Ramos (cell line): Measurements from ENCODE around the gene IL1R2.

Source experiments
- in situ Hi-C: fragments of 300-500 bp; cut with MboI; formaldehyde crosslinking; loops from one replicate; pipeline ENCODE4 v1.14.3; 2022; ENCODE audit warnings: low sequenced_read_pairs; ENCODE audit not compliant: unreplicated experiment

Gene IL1R2, protein sequence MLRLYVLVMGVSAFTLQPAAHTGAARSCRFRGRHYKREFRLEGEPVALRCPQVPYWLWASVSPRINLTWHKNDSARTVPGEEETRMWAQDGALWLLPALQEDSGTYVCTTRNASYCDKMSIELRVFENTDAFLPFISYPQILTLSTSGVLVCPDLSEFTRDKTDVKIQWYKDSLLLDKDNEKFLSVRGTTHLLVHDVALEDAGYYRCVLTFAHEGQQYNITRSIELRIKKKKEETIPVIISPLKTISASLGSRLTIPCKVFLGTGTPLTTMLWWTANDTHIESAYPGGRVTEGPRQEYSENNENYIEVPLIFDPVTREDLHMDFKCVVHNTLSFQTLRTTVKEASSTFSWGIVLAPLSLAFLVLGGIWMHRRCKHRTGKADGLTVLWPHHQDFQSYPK

GRCh38 chr2:101991721-101992145, at the start of gene IL1R2:
IL1R2 (plus strand) TSS chr2:101991960; CDS start chr2:102008576, 16,616 bp downstream.
- in situ Hi-C loops: no loop called here

DNA sequence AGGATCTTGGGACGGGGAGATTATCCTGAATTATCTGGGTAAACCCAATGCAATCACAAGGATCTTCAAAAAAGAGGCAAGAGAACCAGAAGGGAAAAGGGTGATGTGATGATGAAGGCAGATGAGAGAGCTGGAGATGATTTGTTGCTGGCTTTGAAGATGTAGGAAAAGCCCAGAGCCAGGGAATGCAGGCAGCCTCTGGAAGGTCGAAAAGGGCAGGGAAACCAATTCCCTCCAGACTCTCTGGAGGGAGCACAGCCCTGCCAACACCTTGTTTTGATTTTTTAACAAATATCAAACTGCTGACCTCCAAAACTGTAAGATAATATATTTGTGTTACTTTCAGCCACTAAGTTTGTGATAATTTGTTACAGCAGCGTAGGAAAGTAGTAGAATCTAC, 48.9 kb upstream of the IL1R2 start:
- in situ Hi-C loops: no loop called here

GRCh38 chr2:101946372-101947039, 45.3 kb upstream of the IL1R2 start:
- in situ Hi-C loops: no loop called here

- in situ Hi-C loops: no loop called here
Measured at GRCh38 chr2:101947374-101947773, 44.4 kb upstream of the IL1R2 start.

DNA sequence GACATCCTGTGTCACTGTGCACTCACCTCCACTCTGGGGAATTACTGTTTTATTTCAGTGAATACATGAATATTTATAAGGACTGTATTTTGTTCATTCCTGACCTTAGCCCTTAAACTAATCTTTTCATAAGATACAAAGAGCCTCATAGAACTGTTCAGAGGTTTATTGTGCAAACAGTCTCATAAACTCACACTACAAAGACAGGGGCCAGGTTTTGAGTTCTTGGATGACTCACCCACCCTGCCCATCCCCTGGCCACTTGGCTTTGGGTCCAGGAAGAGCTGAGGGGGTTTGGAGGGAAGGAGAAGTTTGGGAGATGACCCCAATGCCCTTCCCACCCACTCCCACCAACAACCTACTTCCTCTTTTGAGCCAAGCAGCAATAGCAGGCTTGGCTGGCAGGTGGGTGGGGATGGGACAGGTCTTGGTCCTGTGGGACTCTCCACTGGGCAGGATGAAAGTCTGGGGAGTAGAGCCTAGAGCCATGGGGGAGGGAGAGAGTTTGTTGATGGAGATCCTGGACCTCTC, 43.1 kb upstream of the IL1R2 start:
- in situ Hi-C loops: no loop called here

- in situ Hi-C loops: no loop called here
Measured at GRCh38 chr2:101949304-101949703, 42.5 kb upstream of the IL1R2 start.

- in situ Hi-C loops: no loop called here
Measured at GRCh38 chr2:101951296-101951695, 40.5 kb upstream of the IL1R2 start.

DNA sequence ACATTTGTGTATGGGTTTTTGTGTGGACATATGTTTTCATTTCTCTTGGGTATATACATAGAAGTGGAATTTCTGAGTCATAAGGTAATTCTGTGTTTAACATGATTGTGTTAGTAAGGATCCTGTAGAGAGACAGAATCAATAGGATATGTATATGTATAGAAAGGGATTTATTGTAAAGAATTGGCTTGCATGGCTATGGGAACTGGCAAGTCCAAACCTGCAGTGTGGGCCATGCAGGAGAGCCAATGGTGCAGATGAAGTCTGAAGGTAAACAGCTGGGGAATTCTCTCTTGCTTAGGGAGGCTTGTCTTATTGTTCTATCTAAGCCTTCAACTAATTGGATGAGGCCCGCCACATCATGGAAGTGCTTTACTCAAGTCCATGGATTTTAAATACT, 39.2 kb upstream of the IL1R2 start:
- in situ Hi-C loops: no loop called here

DNA sequence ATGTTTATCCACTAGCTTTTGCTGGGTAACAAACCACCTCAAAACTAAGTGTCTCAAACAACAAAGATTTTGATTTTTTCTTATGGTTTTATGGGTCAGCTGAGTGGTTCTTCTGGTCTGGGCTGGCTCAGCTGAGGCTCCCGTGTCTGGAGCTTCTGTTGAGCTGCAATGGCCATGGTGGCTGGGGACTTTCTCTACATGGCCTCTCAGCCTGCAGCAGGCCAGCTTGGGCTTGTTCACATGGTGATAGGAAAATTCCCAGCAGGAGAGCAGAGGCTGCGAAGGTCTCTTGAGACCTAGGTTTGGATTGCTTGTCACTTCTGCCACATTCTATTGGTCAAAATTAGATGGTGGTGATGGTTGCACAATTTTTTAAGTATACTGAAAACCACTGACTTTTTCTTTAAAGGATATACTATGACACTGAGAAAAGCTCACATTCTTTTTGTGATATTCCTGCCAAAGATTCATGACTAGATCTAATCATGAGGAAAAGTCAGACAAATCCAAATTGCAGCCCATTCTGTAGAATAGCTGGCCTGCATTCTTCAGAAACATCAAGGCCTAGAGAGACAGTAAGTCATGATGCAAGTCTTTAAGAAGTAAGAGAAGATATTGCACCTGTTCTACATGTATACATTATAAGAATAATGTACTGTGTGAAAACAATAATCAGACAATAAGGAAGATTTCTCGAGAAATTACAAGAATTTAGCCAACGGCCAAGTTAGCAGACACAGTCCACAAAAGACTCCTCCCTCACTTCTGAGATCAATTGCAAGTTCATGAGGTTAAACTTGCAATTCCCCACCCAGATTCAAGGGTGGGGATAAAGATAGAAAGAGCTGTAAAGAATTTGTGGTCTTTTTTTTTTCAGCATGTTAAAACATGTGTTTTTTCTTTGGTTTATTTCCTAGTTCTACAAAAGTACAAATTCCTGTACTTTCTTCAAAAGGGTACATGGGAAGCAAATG, 35.0 kb upstream of the IL1R2 start:
- in situ Hi-C loops: no loop called here

DNA sequence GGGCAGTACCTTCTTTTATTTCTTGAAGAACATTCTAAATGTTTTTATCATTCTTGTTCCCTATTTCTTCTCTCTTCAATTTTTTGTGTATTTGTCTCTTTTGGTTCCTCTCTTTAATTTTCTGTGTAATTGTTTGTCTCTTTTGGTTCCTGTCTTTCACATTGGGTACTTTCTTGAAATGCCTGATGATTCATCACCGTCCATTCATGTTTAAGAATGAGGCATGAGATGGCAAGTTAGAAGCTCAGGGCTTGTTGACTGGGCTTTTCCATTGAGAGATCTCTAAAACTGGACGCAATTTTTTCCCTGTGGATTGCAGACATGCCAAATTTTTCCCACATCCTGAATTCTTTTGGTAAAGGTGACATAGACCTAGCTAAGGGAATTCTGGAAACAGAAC, 33.7 kb upstream of the IL1R2 start:
- in situ Hi-C loops: no loop called here

DNA sequence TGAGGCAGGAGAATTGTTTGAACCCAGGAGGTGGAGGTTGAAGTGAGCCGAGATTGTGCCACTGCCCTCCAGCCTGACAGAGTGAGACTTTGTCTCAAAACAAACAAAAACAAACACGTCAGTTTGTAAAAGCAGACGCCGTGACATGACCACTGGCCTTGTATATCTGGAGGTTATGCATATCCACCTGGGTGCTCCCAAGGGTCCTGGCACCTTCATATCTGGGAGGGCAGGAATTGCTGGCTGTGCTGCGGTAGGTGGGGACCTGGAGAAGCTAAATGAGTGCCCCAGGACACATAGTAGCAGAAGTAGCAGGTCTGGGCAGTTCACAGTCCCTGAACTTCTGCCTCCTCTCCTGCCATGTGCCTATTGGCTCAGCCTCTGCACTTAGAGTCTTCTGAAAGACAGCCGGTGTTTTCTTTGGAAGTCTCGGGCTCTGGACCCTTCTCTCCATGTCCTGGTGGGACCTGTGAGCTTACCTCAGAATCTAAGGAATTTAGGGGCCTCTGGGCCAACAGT, 30.9 kb upstream of the IL1R2 start:
- in situ Hi-C loops: no loop called here

GRCh38 chr2:101961338-101962191, 30.2 kb upstream of the IL1R2 start:
- in situ Hi-C loops: no loop called here

GRCh38 chr2:101962309-101962708, 29.5 kb upstream of the IL1R2 start:
- in situ Hi-C loops: no loop called here

DNA sequence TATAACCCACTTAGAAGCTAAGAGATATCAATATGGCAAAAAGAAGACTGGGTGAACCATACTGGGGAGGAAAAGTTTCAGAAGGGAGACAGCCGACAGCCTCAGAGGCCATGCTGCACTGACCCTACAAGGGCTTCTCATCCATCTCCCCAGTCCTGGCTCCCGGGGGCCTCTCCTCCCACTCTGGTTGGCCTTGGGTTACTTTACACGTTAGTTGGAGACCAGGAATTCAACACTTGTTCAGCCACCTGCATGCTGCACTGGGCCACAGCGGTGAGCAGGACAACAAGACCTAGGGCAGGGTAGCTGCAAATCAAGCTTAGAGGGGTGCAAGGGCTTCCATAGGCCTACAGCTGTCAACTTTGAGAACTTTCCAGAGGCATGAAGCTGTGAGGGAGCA, 28.6 kb upstream of the IL1R2 start:
- in situ Hi-C loops: no loop called here

DNA sequence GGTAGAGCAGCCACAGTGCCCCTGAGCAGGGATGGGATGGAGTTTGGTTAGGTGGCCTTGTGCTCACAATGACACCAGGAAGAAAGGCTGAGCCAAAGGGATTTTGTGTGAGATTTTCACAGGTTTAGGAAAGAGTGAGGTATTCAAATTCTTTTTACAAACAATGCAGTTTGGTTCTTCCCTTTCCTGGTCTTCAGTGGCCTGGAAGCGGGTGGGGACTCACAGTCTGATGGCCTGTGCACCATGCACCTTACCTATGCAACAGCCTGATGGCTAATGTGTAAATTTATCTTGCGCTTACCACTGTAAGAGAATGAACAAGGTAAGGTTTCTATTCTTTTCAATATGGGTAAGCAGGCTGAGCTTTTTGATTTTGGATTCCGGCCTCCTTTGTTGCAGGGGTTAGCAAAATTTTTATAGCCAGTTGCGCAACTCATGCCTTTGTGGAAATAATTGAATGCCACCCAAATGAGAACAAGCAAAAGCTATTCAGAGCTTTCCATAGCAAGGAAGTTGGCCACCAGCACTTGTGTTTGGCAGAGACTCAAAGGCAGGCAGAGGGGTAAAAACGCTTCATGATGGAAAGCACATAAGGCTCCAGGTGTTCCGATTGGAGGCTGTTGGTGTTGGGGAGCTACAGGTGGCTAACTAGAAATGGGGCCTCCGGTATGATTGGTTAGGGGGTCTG, 23.8 kb upstream of the IL1R2 start:
- in situ Hi-C loops: no loop called here

DNA sequence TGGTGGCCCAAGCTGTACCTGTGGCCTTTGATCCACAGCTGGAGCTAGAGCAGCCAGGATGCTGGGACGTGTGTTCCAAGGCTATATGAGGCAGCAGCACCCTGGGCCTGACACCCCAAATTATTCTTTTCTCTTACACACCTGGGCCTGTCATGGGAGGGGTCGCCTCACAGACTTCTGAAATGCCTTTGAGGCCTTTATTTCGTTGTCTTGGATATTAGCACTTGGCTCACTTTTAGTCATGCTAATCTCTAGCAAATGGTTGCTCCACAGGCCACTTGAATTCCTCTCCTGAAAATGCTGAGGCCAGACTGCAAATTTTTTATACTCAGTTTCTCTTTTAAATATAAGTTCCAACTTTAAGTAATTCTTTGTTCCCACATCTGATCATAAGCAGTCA, 22.0 kb upstream of the IL1R2 start:
- in situ Hi-C loops: no loop called here

- in situ Hi-C loops: no loop called here
Measured at GRCh38 chr2:101970901-101971300, 20.9 kb upstream of the IL1R2 start.

GRCh38 chr2:101971836-101972235, 19.9 kb upstream of the IL1R2 start:
- in situ Hi-C loops: no loop called here
